Ascending aorta (tissue), 2 donors: ENCODE measurements around the gene CELF2. TPM values are rescaled to one million over a fixed set of nuclear protein-coding genes. Genes with fewer than 3 reads are reported as not detected.

Source experiments
- DNase-seq, 2 donors: peaks; one replicate each; pipeline ENCODE4 v3.0.0-alpha.2; 2019; ENCODE audit warnings: low spot score in 2 of 2
- H3K27ac ChIP-seq, 2 donors: fragments of 200-600 bp; sonication (generic); one replicate each; pipeline ENCODE4 v1.5.1; 2016 to 2017; ENCODE audit warnings: mild to moderate bottlenecking in 1 of 2
- H3K27me3 ChIP-seq: fragments of 200-600 bp; sonication (generic); one replicate; pipeline ENCODE4 v1.5.1; 2017
- H3K36me3 ChIP-seq, 2 donors: fragments of 200-600 bp; sonication (generic); one replicate each; pipeline ENCODE4 v1.5.1; 2016
- H3K4me1 ChIP-seq, 2 donors: fragments of 200-600 bp; sonication (generic); one replicate each; pipeline ENCODE4 v1.5.1; 2016 to 2017; ENCODE audit warnings: mild to moderate bottlenecking in 1 of 2
- H3K4me3 ChIP-seq, 2 donors: fragments of 200-600 bp; sonication (generic); one replicate each; pipeline ENCODE4 v1.5.1; 2016 to 2017; ENCODE audit warnings: mild to moderate bottlenecking in 1 of 2
- H3K9me3 ChIP-seq, 2 donors: fragments of 200-600 bp; sonication (generic); one replicate each; pipeline ENCODE4 v1.5.1; 2016
- intact Hi-C: fragments of 100-400 bp; cut with DNase I; formaldehyde crosslinking; loops from one replicate; pipeline ENCODE4 v1.15.1; 2023
- total RNA-seq: library from RNA; depleted of rRNA; stranded (reverse); fragments of >200 nt; gene quantifications from one replicate; pipeline ENCODE4 v1.1.0, GENCODE V29; 2016
- TF ChIP-seq, protein P1 (sequence below), 3 experiments: fragments of 200-600 bp in 2 of 3; fragments of 450-650 bp in 1 of 3; sonication (generic) in 2 of 3; IDR thresholded peaks; one replicate each; pipeline ENCODE4 v1.5.1; 2016 to 2019; ENCODE audit warnings: antibody characterized with exemption in 3 of 3, mild to moderate bottlenecking in 1 of 3, moderate library complexity in 1 of 3

The CELF2 gene
- total RNA-seq, 1 donor from 2014 or later = 26.6 TPM

DNA sequence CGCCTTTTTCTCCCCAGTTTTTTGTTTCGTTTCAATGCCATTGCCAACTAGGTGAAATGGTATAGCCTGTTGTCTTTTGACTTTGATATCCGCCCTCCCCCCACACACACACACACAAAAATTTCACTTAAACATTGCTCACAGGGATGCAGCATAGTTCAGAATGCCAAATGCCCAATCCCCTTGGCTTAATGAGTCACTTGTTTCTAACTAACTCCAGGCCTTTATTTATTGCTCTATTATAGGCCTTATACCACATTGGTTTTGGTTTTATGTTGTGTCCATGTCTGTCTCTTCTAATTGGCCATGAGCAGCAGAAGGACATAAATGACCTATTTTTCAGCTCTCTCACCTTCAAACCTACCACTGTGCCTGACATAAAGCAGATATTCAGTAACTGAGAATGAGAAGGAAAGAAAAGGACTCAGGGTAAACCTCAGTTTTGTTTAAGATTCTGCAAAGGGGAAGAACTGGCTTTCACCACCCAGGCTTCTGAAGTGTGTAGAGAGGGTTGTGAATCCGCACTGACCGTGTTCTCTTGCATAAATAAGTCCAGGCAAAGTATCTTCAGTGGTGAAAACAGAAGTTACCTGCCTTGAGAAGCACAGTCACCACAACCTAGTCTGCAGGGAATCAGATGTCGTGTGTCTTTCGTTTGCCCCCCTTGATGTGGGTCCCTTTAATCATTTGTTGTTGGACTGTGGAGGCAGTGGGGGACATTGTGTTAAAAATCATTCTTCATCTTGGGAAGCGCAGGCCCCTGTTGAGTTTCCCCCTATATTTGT is 139.8 kb downstream of the CELF2 start:
- Histone ChIP-seq H3K27ac (no peak overlapping the region), H3K36me3 (no peaks in the 10 kb centered on the region), H3K4me1 (peaks cover 3 to 5% of the 10 kb centered on the region in 2 donors), H3K9me3 (no peaks in the 10 kb centered on the region), H3K4me3 (no peak overlapping the region), H3K27me3 (no peaks in the 10 kb centered on the region)
- DNase-seq = peak in 1 of 2 donors; percentile 30
- intact Hi-C loops = no loop called here
- TF ChIP-seq, protein P1, sequence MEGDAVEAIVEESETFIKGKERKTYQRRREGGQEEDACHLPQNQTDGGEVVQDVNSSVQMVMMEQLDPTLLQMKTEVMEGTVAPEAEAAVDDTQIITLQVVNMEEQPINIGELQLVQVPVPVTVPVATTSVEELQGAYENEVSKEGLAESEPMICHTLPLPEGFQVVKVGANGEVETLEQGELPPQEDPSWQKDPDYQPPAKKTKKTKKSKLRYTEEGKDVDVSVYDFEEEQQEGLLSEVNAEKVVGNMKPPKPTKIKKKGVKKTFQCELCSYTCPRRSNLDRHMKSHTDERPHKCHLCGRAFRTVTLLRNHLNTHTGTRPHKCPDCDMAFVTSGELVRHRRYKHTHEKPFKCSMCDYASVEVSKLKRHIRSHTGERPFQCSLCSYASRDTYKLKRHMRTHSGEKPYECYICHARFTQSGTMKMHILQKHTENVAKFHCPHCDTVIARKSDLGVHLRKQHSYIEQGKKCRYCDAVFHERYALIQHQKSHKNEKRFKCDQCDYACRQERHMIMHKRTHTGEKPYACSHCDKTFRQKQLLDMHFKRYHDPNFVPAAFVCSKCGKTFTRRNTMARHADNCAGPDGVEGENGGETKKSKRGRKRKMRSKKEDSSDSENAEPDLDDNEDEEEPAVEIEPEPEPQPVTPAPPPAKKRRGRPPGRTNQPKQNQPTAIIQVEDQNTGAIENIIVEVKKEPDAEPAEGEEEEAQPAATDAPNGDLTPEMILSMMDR (IDR thresholded peaks at IDR 0.05) = no peak

DNA sequence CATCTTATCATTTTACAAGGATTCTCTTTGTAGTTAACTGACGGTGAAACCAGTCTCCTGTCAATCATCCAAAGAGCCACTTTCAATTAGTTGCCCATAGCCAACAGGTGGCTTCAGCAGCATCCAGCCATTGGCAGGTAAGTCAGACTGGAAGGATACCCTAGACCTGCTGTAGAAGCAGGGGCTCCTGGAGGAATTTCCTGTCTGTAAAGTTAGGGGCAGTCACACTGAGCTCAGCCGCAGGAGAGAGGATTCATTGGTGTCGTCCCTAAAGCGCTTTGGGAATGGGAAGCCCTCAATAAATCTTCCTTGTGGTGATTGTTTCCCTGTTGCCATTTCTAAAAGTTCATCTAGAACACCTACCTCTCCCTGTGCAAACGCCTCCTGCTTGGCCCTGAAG is 140.4 kb downstream of the CELF2 start:
- H3K4me3 ChIP-seq = no peak overlapping the region
- DNase-seq = no peak
- H3K9me3 ChIP-seq = no peaks in the 10 kb centered on the region
- H3K27ac ChIP-seq = no peak overlapping the region
- H3K27me3 ChIP-seq = no peaks in the 10 kb centered on the region
- intact Hi-C loops = no loop called here
- H3K36me3 ChIP-seq = no peaks in the 10 kb centered on the region
- TF ChIP-seq, protein P1 (IDR thresholded peaks at IDR 0.05) = no peak
- peaks cover 3 to 5% of the 10 kb centered on the region in 2 donors for H3K4me1 ChIP-seq

DNA sequence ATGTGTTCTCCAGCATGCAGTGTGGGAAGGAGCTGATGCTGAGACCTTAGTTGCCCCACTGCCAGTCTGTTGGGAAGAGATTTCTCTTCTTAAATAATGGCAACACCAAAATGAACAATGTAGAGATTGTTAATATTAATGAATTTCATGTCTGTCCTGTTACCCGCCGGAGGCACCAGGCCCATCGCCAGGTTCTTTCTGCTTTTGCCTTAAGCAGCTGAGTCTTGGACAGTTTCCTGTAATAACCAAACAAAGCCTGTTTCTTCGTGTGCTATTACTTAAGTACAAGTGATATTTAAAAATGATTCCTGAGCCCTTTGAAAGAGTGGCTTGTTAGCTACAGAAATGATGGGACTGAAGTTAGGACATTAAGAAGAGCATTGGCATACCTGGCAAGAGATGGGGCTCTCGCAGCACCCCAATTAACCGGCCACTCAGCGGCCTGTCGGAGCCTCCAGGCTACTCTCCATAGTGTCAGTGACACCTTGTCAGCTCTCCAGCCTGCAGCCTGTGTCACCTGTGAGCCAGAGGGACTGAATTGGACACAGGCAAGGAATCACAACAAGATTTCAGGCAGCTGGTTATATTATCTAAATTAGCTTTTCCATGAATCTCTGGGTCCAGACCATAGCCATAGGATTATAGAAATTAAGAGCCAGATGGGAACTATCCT is 142.0 kb downstream of the CELF2 start:
- Histone ChIP-seq H3K36me3 (no peaks in the 10 kb centered on the region), H3K4me1 (peaks cover 5 to 10% of the 10 kb centered on the region in 2 donors), H3K9me3 (no peaks in the 10 kb centered on the region), H3K27me3 (no peaks in the 10 kb centered on the region), H3K27ac (peak overlapping the region in 1 of 2 donors; percentile 3), H3K4me3 (no peak overlapping the region)
- peak in 1 of 2 donors; percentile 54 for DNase-seq
- intact Hi-C loops = no loop called here
- TF ChIP-seq, protein P1 (IDR thresholded peaks at IDR 0.05) = no peak

DNA sequence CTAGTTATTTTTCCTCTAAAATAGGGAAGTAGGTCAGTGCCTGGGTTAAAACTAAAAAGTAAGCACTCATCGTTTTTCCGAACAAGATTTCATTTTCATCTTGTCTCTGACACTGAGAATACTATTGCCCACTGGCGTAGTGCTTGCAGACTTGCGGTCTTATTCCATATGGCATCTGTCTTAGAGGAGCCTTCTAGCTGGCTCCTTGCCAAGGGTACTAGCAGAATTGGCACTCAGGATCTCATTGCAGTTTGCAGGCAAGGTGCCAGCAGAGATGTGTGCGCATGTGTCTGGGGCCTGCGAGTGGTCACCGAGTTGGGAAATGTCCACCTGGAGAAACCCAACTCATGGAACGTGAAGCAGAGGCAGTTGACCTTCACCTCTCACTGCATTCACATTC is 143.4 kb downstream of the CELF2 start:
- Histone ChIP-seq H3K4me1 (peaks cover 5 to 10% of the 10 kb centered on the region in 2 donors), H3K27ac (no peak overlapping the region), H3K9me3 (no peaks in the 10 kb centered on the region), H3K36me3 (no peaks in the 10 kb centered on the region), H3K4me3 (no peak overlapping the region), H3K27me3 (no peaks in the 10 kb centered on the region)
- intact Hi-C loops = no loop called here
- TF ChIP-seq, protein P1 (IDR thresholded peaks at IDR 0.05) = no peak
- peak; percentile 36 to 69 for DNase-seq

DNA sequence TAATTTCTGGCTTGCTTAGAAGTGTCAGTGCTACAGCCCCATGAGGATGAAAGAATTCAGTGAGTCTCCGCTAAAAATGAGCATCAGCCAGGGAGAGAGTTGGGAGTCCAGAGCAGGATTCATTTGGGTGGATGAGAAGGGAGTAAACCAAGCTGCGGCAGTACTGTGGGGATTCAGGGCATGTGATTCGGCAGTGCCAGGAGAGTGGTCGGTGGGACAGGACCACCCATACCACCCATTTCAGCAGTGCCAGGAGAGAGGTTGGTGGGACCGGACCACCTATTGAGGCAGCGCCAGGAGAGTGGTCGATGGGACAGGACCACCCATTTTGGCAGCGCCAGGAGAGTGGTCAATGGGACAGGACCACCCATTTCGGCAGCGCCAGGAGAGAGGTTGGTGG is 144.2 kb downstream of the CELF2 start:
- Histone ChIP-seq H3K9me3 (no peaks in the 10 kb centered on the region), H3K27me3 (no peaks in the 10 kb centered on the region), H3K36me3 (no peaks in the 10 kb centered on the region), H3K27ac (no peak overlapping the region), H3K4me3 (no peak overlapping the region), H3K4me1 (peaks cover 5 to 10% of the 10 kb centered on the region in 2 donors)
- TF ChIP-seq, protein P1 (IDR thresholded peaks at IDR 0.05) = no peak
- intact Hi-C loops = no loop called here
- DNase-seq = no peak
